Bronchial epithelial cell (primary cell): ENCODE results near the gene DMXL1. TPM values are rescaled to one million over a fixed set of nuclear protein-coding genes. Genes with fewer than 3 reads are reported as not detected.

Experiments used
- DNase-seq: peaks from one replicate; pipeline ENCODE4 v3.0.0-alpha.2; 2010; ENCODE audit warnings: low read depth
- FAIRE-seq: peaks from 2 replicates; lab custom pipeline; 2011; peaks lifted over from hg19 to GRCh38; lab: Jason Lieb, UNC
- H3K27me3 ChIP-seq: 2 replicates; pipeline ENCODE4 v1.5.1; 2011; ENCODE audit warnings: low read length; ENCODE audit not compliant: control insufficient read depth, insufficient read depth
- H3K36me3 ChIP-seq: 2 replicates; pipeline ENCODE4 v1.5.1; 2011; ENCODE audit warnings: low read length; ENCODE audit not compliant: control insufficient read depth, insufficient read depth
- H3K4me3 ChIP-seq: 2 replicates; pipeline ENCODE4 v1.5.1; 2011; ENCODE audit warnings: mild to moderate bottlenecking, low read depth, low read length, control low read depth
- CTCF ChIP-seq: IDR thresholded peaks from 2 replicates; pipeline ENCODE4 v1.5.1; 2011; ENCODE audit warnings: mild to moderate bottlenecking, moderate library complexity, low read length, control low read depth, inconsistent platforms; ENCODE audit not compliant: insufficient read depth, severe bottlenecking
- total RNA-seq: library from RNA; depleted of rRNA; stranded (reverse); fragments of >200 nt; gene quantifications from 2 replicates; pipeline ENCODE4 v1.2.1, GENCODE V29; 2014

Gene DMXL1
- total RNA-seq, 1 donor from 2014 or later = 32.1 TPM

- no peak for DNase-seq
- no peak for FAIRE-seq
- H3K4me3 ChIP-seq = no peak overlapping the region
- H3K27me3 ChIP-seq = no peaks in the 10 kb centered on the region
- TF ChIP-seq CTCF = no peak
- no peaks in the 10 kb centered on the region for H3K36me3 ChIP-seq
Observed at GRCh38 chr5:119289438-119290044, 218.7 kb downstream of the DMXL1 start.

GRCh38 chr5:119290161-119290569 lies 219.3 kb downstream of the DMXL1 start:
- TF ChIP-seq CTCF = no peak
- Histone ChIP-seq H3K36me3 (no peaks in the 10 kb centered on the region), H3K4me3 (no peak overlapping the region), H3K27me3 (no peaks in the 10 kb centered on the region)
- FAIRE-seq (no peak), DNase-seq (no peak)

GRCh38 chr5:119290607-119291006 lies 219.7 kb downstream of the DMXL1 start:
- no peaks in the 10 kb centered on the region for H3K36me3 ChIP-seq
- no peak overlapping the region for H3K4me3 ChIP-seq
- DNase-seq = no peak
- H3K27me3 ChIP-seq = no peaks in the 10 kb centered on the region
- TF ChIP-seq CTCF = no peak
- FAIRE-seq = no peak

GRCh38 chr5:119291056-119291455 lies 220.2 kb downstream of the DMXL1 start:
- FAIRE-seq = no peak
- H3K27me3 ChIP-seq = no peaks in the 10 kb centered on the region
- H3K36me3 ChIP-seq = no peaks in the 10 kb centered on the region
- no peak for TF ChIP-seq CTCF
- no peak overlapping the region for H3K4me3 ChIP-seq
- no peak for DNase-seq

- no peak overlapping the region for H3K4me3 ChIP-seq
- no peak for TF ChIP-seq CTCF
- H3K36me3 ChIP-seq = no peaks in the 10 kb centered on the region
- DNase-seq (no peak), FAIRE-seq (no peak)
- H3K27me3 ChIP-seq = no peaks in the 10 kb centered on the region
Observed at GRCh38 chr5:119291877-119292276, 221.0 kb downstream of the DMXL1 start.
